22Rv1 (cell line): ENCODE measurements around the gene C1orf159.

Experiments used
- CTCF ChIP-seq: fragments of 450-650 bp; IDR thresholded peaks from 2 replicates; pipeline ENCODE4 v1.5.1; 2017; ENCODE audit warnings: mild to moderate bottlenecking
- ZFX ChIP-seq: fragments of 450-650 bp; IDR thresholded peaks from 2 replicates; pipeline ENCODE4 v1.6.1; 2017; ENCODE audit warnings: antibody characterized with exemption, borderline replicate concordance

GRCh38 chr1:1074631-1075147 is 41.2 kb downstream of the C1orf159 start:
- no peak for TF ChIP-seq CTCF
- no peak for TF ChIP-seq ZFX
